Mammary epithelial cell (primary cell): ENCODE measurements around the gene NABP2.

Experiments used
- CTCF ChIP-seq, 2 donors: IDR thresholded peaks in 1 of 2; conservative IDR thresholded peaks in 1 of 2; 2 replicates each; pipeline ENCODE4 v1.5.1; 2011 to 2012; ENCODE audit warnings: inconsistent platforms in 2 of 2, low read length in 2 of 2, mild to moderate bottlenecking in 2 of 2, control low read depth in 1 of 2, low read depth in 1 of 2; ENCODE audit not compliant: insufficient read depth in 1 of 2; ENCODE audit errors: extremely low read depth in 1 of 2
- EZH2 ChIP-seq: IDR thresholded peaks from 2 replicates; pipeline ENCODE4 v1.6.1; 2012; ENCODE audit warnings: low read length, inconsistent platforms, borderline replicate concordance

DNA sequence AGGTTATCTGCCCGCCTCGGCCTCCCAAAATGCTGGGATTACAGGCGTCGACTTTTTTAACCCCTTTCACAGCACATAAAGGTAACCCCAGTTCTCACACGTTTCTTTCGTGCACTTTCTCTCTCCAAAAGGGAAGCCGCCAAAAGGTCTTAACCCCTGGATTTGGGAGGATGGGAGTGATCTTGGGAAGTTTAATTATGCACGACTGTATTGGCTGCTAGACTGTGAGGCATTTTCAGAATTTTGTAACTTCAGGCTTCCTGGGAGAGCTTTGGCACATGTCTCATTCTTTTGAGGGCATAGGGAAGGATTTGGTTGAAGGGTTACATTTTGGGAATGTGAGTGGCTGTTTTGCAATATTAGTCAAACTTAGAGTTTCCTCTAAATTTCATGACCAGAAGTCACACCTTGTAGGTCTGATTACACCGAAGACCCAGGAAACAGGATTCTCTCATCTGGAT is 33.4 kb upstream of the NABP2 start:
- no peak for TF ChIP-seq CTCF (conservative IDR thresholded peaks at IDR 0.05 in 1 of 2, IDR thresholded peaks at IDR 0.05 in 1 of 2; ENCODE audit: extremely low read depth in 1 of 2, insufficient read depth in 1 of 2, low read depth in 1 of 2, low read length in 2 of 2)
- TF ChIP-seq EZH2 = no peak
